Left colon (tissue), 2 donors: Measurements from ENCODE around the gene OPN4. TPM values are rescaled to one million over a fixed set of nuclear protein-coding genes. Genes with fewer than 3 reads are reported as not detected.
A peak's percentile ranks its signal among the peaks of the same experiment; 100 is the strongest.

Experiments
- ATAC-seq: fragments of 200-7000 bp; cut with Tn5 transposase; one replicate; pipeline ENCODE4 v1.9.1; 2020; ENCODE audit warnings: mild to moderate bottlenecking, moderate library complexity
- DNase-seq, 2 donors: peaks; one replicate each; pipeline ENCODE4 v3.0.0-alpha.2; 2020
- intact Hi-C, 2 donors: fragments of 100-400 bp; cut with DNase I in 1 of 2; cut with micrococcal nuclease in 1 of 2; formaldehyde crosslinking; loops; one replicate each; pipeline versions ENCODE4 v1.11.2 to v1.14.0; 2022; cut with DNase I, micrococcal nuclease
- total RNA-seq, 2 donors: library from RNA; stranded (reverse); fragmentation: NEBNext Ultra II Directional; extraction: Animal tissue kit (Norgen Biotek cat#: 25700); gene quantifications; one replicate each; pipeline ENCODE4 v1.2.1, GENCODE V29; 2021
- donor health status: DM: no; HTN: no; CAD: no.
- donor health status: DM: yes; HTN: yes; CAD: no.

Gene OPN4
- total RNA-seq, 2 donors from 2014 or later, result 0.15 to 0.20 TPM

DNA sequence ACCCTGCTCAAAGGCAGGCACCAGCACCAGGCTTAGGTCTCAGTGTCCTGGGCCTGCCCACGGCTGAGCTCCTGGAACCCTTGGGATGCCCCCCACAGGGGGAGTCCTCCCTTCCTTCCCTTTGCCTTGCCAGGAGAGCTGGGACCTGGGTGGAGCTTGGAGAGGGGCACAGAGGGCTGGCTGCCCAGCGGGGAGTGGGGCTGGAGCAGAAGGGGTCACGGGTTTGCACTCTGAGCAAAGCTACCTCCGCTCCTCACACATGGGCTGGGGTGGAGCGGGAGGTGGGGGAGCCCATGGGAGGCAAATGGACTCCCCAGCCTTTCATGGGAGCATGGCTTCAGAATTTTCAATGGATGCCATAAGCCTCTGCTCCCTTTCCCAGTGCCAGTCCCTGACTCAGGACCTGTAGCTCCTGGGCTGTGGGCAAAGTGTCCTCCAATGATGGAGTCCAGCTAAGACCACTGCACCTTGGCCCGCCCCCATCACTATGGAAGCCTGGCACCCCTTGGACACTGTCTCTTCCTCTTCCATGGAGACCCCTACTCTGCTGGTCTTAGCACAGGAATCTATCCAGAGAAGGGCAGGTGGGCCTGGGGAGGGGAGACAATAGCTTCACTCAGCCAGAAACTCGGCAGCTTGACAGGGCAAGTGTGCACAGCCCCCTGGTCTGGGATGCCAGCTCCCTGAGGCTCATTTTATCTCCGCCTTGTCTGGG lies 53.9 kb downstream of the OPN4 start:
- DNase-seq (no peak), ATAC-seq (no peak)
- intact Hi-C loops, result loop anchor here in 1 of 2 donors (5.0 kb wide), 1 partner anchor 189 kb away; no protein-coding TSS in a partner anchor

- no peak for DNase-seq
- no peak for ATAC-seq
- intact Hi-C loops, result loop anchor here in 1 of 2 donors (5.0 kb wide), 1 partner anchor 188 kb away; no protein-coding TSS in a partner anchor
These were observed 54.5 kb downstream of the OPN4 start for GRCh38 chr10:86708783-86709380.

GRCh38 chr10:86709396-86710185 lies 55.2 kb downstream of the OPN4 start:
- no peak for ATAC-seq
- no peak for DNase-seq
- intact Hi-C loops, result loop anchor here in 1 of 2 donors (5.0 kb wide), 1 partner anchor 188 kb away; no protein-coding TSS in a partner anchor

DNA sequence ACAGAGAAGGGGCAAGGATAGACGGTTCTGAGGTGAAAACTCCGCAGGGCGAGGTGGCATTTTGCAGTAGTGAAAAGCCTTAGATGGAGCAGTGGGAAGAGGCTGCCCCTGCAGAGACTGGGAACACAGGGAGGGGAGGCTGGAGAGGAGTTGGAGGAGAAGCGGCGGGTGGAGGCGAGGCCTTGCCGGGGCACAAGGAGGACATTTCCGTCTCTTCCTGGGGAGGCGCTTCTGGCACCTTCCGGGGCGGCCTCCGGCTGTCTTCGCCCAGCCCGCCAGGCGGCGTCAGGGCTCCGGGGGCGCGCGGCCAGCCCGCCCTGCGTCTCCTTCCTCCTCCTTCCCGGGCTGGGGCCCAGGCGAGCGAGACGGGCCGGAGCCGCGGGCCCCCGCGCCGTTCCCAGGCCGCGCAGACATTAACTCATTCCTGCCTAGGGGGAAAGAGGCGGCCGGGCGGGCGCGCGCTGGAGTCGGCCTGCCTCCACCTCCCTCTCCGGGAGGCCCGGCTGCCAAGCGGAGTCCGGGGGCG lies 56.7 kb downstream of the OPN4 start:
- intact Hi-C loops, result no loop called here
- DNase-seq (peak; percentile 85 to 89), ATAC-seq (peak; percentile 95)

DNA sequence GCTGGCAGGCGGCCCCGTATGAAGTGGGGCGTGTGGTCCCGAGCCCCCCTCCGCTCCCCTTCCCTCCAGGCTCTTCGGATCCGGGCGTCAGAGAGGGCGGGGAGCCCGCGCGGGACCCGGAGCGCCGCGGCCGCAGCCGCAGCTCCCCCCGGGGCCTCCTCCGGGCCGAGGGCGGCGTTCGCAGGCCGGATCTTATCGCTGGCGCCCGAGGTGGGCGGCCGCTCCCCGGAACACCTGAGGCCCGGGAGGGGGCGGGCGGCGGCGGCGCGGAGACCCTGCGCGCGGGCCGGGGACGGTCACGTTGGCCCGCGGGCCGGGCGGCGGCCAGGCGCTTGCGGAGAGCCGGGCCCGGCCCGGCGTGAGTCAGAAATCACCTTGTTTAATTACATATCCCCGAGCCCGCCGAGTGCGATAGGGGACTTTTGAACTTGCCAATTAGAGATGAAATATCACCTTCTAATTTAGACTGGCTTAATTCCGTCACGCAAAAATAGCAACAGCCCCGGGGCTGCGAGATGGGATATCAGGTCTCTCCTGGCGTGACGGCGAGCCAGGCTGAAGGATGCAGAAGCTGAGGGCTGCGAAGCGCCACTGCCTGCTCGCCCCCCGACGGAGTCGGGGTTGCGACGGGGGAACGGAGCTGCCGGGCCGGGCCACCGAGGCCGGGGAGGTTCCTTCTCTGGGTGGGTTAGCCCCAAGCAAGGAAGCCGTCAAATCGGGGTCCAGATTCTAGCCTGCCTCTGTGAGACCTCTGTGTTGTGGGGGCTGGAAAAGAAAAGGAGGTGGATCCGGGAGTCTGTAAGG lies 57.4 kb downstream of the OPN4 start:
- ATAC-seq (peak; percentile 58), DNase-seq (peak; percentile 38 to 71)
- intact Hi-C loops, result no loop called here

GRCh38 chr10:86712317-86712707 lies 58.0 kb downstream of the OPN4 start:
- ATAC-seq (no peak), DNase-seq (peak in 1 of 2 donors; percentile 27)
- intact Hi-C loops, result no loop called here

- intact Hi-C loops, result no loop called here
- DNase-seq (no peak), ATAC-seq (no peak)
These were observed 60.9 kb downstream of the OPN4 start for GRCh38 chr10:86715156-86715795.

DNA sequence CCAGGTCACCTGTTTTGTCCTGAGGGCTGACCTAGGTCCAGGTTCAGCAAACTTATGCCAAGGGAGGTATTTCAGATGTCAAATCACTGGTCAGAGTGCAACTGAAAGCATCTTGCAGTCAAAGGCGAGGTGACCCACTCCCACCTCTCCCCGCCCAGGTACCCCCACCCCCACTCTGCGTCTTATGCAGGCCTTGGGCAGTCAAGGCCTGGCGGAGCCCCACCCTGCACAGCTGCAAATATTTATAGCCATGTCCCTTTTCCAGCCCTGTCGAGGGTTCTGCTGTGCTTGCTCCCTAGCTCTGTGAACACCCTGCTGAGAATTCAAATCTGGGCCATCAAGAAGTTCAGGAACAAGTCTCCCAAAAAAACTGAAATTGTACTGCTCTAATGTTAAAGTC lies 61.5 kb downstream of the OPN4 start:
- intact Hi-C loops, result no loop called here
- no peak for ATAC-seq
- DNase-seq, result no peak

Other genes with a start within 250 kb of the OPN4 start
- 10 to 100 TPM; 32.8 to 33.6 TPM for gene WAPL, start 132.8 kb upstream of the OPN4 start, total RNA-seq
- gene LDB3, start 14.0 kb downstream of the OPN4 start, total RNA-seq, result 1 to 10 TPM in 1 of 2 donors, under 1 TPM in 1; 0.31 to 4.3 TPM
- 10 to 100 TPM; 38.9 to 50.9 TPM for gene BMPR1A, start 102.1 kb downstream of the OPN4 start, total RNA-seq